HepG2 (cell line): Measurements from ENCODE around the gene CBX2. TPM values are rescaled to one million over a fixed set of nuclear protein-coding genes. Genes with fewer than 3 reads are reported as not detected.

Experiments
- ARNT ChIP-seq: fragments of 450-650 bp; IDR thresholded peaks from 2 replicates; pipeline ENCODE4 v1.6.1; 2017
- GFI1 ChIP-seq: sonication (generic); formaldehyde crosslinking; IDR thresholded peaks from 2 replicates; pipeline ENCODE4 v1.5.0; 2020; ENCODE audit warnings: missing genetic modification reagents, mild to moderate bottlenecking, borderline replicate concordance
- GTF2F1 ChIP-seq: fragments of 150-350 bp; IDR thresholded peaks from 2 replicates; pipeline ENCODE4 v1.6.1; 2014; ENCODE audit warnings: low read length
- HMG20A ChIP-seq: IDR thresholded peaks from 2 replicates; pipeline ENCODE4 v1.6.1; 2016; ENCODE audit warnings: borderline replicate concordance
- NRL ChIP-seq: sonication (generic); formaldehyde crosslinking; IDR thresholded peaks from 2 replicates; pipeline ENCODE4 v1.5.0; 2020; ENCODE audit warnings: missing genetic modification reagents, mild to moderate bottlenecking, moderate library complexity, borderline replicate concordance
- RARG ChIP-seq: sonication (generic); formaldehyde crosslinking; IDR thresholded peaks from 2 replicates; pipeline ENCODE4 v1.4.0; 2020; ENCODE audit warnings: low read depth, mild to moderate bottlenecking, missing genetic modification reagents
- SALL1 ChIP-seq: sonication (generic); formaldehyde crosslinking; IDR thresholded peaks from 2 replicates; pipeline ENCODE4 v1.8.0; 2022; ENCODE audit warnings: mild to moderate bottlenecking, missing genetic modification reagents
- SYNCRIP ChIP-seq: fragments of 200-400 bp; formaldehyde crosslinking; IDR thresholded peaks from 2 replicates; pipeline ENCODE4 v1.6.1; 2018; ENCODE audit warnings: mild to moderate bottlenecking, low read depth, low read length; ENCODE audit not compliant: insufficient read depth
- TOPORS ChIP-seq: sonication (generic); formaldehyde crosslinking; IDR thresholded peaks from 2 replicates; pipeline ENCODE4 v1.8.0; 2023; ENCODE audit warnings: mild to moderate bottlenecking, missing genetic modification reagents
- YY1 ChIP-seq: IDR thresholded peaks from 2 replicates; pipeline ENCODE4 v1.6.1; 2011; ENCODE audit warnings: low read length, low read depth, moderate library complexity, mild to moderate bottlenecking; ENCODE audit not compliant: insufficient read depth, insufficient replicate concordance
- ZFP1 ChIP-seq: IDR thresholded peaks from 2 replicates; pipeline ENCODE4 v1.6.1; 2016
- ZNF337 ChIP-seq: sonication (generic); formaldehyde crosslinking; IDR thresholded peaks from 2 replicates; pipeline ENCODE4 v1.5.1; 2020; ENCODE audit warnings: missing genetic modification reagents, low read depth, mild to moderate bottlenecking, borderline replicate concordance
- polyA plus RNA-seq, 8 experiments: library from polyadenylated mRNA; depleted of rRNA in 3 of 8; stranded (reverse) in 7 of 8; unstranded in 1 of 8; fragments of >200 nt; fragmentation: Illumina TruSeq in 4 of 8; extraction: Trizol in 4 of 8; gene quantifications; 2 replicates each; pipeline versions ENCODE4 v1.2.1 to v1.2.3, GENCODE V29; 2011 to 2016; ENCODE audit warnings: low read depth in 4 of 8, missing spikeins in 1 of 8, mixed read lengths in 1 of 8; ENCODE audit not compliant: insufficient read depth in 1 of 8
- total RNA-seq, 5 experiments: library from RNA; depleted of rRNA; stranded (reverse); fragments of >200 nt; fragmentation: Illumina TruSeq; extraction: Trizol; gene quantifications; 2 replicates each; pipeline ENCODE4 v1.2.3, GENCODE V29; 2016; ENCODE audit warnings: low read depth in 1 of 5
- TF ChIP-seq, protein P1 (sequence below): sonication (generic); formaldehyde crosslinking; conservative IDR thresholded peaks from 2 replicates; pipeline ENCODE4 v1.8.0; 2022; ENCODE audit warnings: low read depth, missing genetic modification reagents
- TF ChIP-seq, protein P2 (sequence below), 2 experiments: sonication (generic) in 1 of 2; formaldehyde crosslinking in 1 of 2; IDR thresholded peaks; 2 replicates each; pipeline versions ENCODE4 v1.4.0 to v1.6.1; 2016 to 2020; ENCODE audit warnings: borderline replicate concordance in 1 of 2, low read depth in 1 of 2, mild to moderate bottlenecking in 1 of 2, missing genetic modification reagents in 1 of 2
- TF ChIP-seq, protein P3 (sequence below): sonication (generic); formaldehyde crosslinking; IDR thresholded peaks from 2 replicates; pipeline ENCODE4 v1.4.0; 2020; ENCODE audit warnings: mild to moderate bottlenecking, missing genetic modification reagents
- TF ChIP-seq, protein P4 (sequence below): sonication (generic); formaldehyde crosslinking; IDR thresholded peaks from 2 replicates; pipeline ENCODE4 v1.4.0; 2020; ENCODE audit warnings: missing genetic modification reagents, low read depth, mild to moderate bottlenecking, borderline replicate concordance
- TF ChIP-seq, protein P5 (sequence below): sonication (generic); formaldehyde crosslinking; IDR thresholded peaks from 2 replicates; pipeline ENCODE4 v1.4.0; 2020; ENCODE audit warnings: missing genetic modification reagents, borderline replicate concordance

The CBX2 gene
- total and polyA plus RNA-seq, 2 of the 13 experiments (the other 11 are each of a cell fraction or from before 2014, with no cell fraction given) = 14.5 to 31.1 TPM

DNA sequence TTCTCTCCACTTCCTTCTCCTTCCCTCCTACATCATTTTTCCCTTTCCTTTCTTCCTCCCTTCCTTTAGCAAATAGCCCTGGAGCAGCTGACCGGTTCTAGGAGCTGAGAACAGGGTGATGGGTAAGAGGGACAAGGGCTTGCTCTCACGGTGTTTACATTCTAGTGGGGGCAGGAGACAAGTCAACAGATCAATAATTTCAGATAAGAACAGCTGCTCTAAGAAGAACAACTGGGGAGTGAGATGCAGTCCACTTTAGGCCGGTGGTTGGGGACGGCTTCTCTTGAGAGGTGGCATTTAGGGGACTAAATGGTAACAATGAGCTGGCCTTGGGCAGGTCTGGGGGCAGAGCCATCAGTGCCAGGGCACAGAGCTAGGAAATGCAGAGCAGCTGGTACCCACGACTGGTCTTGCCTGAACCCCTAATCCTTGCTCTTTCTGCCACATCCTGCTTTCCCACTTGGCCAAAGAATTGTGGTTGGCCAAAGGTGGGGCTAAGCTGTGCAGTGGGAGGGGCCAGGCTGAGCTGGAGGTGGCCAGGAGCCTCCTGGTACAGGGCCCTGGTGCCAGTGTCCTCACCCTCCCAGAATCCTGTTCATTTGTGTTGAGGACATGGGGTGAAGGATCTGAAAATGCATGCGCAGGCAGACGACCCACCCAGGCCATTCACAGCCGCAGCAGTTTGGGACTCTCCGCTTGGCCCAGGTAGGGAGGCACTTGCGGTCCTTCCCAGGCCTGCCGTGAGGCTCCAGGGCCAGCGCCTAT lies 43.6 kb downstream of the CBX2 start (continued):
- TF ChIP-seq NRL (CRISPR knock-in tag) (peak; percentile 28; the same call in 1 of the 2 replicates), ARNT (no peak), SALL1 (CRISPR knock-in tag) (peak; percentile 94), ZFP1 (CRISPR knock-in tag) (peak; percentile 77; the same call in 1 of the 2 replicates), SYNCRIP (no peak), GFI1 (CRISPR knock-in tag) (no peak), TOPORS (CRISPR knock-in tag) (no peak), GTF2F1 (no peak), HMG20A (peak; percentile 90), ZNF337 (CRISPR knock-in tag) (no peak), YY1 (no peak), RARG (no peak)
- TF ChIP-seq, protein P1, sequence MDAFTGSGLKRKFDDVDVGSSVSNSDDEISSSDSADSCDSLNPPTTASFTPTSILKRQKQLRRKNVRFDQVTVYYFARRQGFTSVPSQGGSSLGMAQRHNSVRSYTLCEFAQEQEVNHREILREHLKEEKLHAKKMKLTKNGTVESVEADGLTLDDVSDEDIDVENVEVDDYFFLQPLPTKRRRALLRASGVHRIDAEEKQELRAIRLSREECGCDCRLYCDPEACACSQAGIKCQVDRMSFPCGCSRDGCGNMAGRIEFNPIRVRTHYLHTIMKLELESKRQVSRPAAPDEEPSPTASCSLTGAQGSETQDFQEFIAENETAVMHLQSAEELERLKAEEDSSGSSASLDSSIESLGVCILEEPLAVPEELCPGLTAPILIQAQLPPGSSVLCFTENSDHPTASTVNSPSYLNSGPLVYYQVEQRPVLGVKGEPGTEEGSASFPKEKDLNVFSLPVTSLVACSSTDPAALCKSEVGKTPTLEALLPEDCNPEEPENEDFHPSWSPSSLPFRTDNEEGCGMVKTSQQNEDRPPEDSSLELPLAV = no peak
- TF ChIP-seq, protein P2, sequence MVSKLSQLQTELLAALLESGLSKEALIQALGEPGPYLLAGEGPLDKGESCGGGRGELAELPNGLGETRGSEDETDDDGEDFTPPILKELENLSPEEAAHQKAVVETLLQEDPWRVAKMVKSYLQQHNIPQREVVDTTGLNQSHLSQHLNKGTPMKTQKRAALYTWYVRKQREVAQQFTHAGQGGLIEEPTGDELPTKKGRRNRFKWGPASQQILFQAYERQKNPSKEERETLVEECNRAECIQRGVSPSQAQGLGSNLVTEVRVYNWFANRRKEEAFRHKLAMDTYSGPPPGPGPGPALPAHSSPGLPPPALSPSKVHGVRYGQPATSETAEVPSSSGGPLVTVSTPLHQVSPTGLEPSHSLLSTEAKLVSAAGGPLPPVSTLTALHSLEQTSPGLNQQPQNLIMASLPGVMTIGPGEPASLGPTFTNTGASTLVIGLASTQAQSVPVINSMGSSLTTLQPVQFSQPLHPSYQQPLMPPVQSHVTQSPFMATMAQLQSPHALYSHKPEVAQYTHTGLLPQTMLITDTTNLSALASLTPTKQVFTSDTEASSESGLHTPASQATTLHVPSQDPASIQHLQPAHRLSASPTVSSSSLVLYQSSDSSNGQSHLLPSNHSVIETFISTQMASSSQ (IDR thresholded peaks at IDR 0.05; ENCODE audit: low read depth) = peak; percentile 36; the same call in 1 of the 2 replicates
- TF ChIP-seq, protein P2 (CRISPR knock-in tag; IDR thresholded peaks at IDR 0.05; ENCODE audit: borderline replicate concordance) = no peak
- TF ChIP-seq, protein P3, sequence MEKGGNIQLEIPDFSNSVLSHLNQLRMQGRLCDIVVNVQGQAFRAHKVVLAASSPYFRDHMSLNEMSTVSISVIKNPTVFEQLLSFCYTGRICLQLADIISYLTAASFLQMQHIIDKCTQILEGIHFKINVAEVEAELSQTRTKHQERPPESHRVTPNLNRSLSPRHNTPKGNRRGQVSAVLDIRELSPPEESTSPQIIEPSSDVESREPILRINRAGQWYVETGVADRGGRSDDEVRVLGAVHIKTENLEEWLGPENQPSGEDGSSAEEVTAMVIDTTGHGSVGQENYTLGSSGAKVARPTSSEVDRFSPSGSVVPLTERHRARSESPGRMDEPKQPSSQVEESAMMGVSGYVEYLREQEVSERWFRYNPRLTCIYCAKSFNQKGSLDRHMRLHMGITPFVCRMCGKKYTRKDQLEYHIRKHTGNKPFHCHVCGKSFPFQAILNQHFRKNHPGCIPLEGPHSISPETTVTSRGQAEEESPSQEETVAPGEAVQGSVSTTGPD (CRISPR knock-in tag) = no peak
- TF ChIP-seq, protein P4, sequence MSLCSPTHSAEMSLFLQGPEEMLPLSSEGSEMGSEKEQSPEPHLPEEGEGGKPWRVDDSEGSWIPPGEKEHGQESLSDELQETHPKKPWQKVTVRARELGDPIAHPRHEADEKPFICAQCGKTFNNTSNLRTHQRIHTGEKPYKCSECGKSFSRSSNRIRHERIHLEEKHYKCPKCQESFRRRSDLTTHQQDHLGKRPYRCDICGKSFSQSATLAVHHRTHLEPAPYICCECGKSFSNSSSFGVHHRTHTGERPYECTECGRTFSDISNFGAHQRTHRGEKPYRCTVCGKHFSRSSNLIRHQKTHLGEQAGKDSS = peak; percentile 32; the same call in 1 of the 2 replicates
- TF ChIP-seq, protein P5, sequence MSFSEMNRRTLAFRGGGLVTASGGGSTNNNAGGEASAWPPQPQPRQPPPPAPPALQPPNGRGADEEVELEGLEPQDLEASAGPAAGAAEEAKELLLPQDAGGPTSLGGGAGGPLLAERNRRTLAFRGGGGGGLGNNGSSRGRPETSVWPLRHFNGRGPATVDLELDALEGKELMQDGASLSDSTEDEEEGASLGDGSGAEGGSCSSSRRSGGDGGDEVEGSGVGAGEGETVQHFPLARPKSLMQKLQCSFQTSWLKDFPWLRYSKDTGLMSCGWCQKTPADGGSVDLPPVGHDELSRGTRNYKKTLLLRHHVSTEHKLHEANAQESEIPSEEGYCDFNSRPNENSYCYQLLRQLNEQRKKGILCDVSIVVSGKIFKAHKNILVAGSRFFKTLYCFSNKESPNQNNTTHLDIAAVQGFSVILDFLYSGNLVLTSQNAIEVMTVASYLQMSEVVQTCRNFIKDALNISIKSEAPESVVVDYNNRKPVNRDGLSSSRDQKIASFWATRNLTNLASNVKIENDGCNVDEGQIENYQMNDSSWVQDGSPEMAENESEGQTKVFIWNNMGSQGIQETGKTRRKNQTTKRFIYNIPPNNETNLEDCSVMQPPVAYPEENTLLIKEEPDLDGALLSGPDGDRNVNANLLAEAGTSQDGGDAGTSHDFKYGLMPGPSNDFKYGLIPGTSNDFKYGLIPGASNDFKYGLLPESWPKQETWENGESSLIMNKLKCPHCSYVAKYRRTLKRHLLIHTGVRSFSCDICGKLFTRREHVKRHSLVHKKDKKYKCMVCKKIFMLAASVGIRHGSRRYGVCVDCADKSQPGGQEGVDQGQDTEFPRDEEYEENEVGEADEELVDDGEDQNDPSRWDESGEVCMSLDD (CRISPR knock-in tag) = peak; percentile 86
